Omental fat pad (tissue), 4 donors: ENCODE measurements around the gene MAPT. TPM values are rescaled to one million over a fixed set of nuclear protein-coding genes. Genes with fewer than 3 reads are reported as not detected.

Source experiments
- ATAC-seq: fragments of 150-250 bp; one replicate; pipeline ENCODE4 v1.9.1; 2016; ENCODE audit warnings: mild to moderate bottlenecking, moderate library complexity; ENCODE audit not compliant: low FRiP score
- DNase-seq: peaks from one replicate; pipeline ENCODE4 v3.0.0-alpha.2; 2019; ENCODE audit warnings: low spot score
- total RNA-seq, 4 donors: library from RNA; depleted of rRNA; stranded (reverse); fragments of >200 nt; gene quantifications; one replicate each; pipeline ENCODE4 v1.1.0, GENCODE V29; 2016
- TF ChIP-seq, protein P1 (sequence below), 3 donors: fragments of 450-650 bp; IDR thresholded peaks; one replicate each; pipeline ENCODE4 v1.5.1; 2016 to 2017; ENCODE audit warnings: antibody characterized with exemption in 3 of 3, mild to moderate bottlenecking in 3 of 3, moderate library complexity in 2 of 3

Gene MAPT
- total RNA-seq, 4 donors from 2014 or later = 4.3 to 18.2 (median 6.4) TPM

- DNase-seq (no peak), ATAC-seq (peak; percentile 82)
- TF ChIP-seq, protein P1, sequence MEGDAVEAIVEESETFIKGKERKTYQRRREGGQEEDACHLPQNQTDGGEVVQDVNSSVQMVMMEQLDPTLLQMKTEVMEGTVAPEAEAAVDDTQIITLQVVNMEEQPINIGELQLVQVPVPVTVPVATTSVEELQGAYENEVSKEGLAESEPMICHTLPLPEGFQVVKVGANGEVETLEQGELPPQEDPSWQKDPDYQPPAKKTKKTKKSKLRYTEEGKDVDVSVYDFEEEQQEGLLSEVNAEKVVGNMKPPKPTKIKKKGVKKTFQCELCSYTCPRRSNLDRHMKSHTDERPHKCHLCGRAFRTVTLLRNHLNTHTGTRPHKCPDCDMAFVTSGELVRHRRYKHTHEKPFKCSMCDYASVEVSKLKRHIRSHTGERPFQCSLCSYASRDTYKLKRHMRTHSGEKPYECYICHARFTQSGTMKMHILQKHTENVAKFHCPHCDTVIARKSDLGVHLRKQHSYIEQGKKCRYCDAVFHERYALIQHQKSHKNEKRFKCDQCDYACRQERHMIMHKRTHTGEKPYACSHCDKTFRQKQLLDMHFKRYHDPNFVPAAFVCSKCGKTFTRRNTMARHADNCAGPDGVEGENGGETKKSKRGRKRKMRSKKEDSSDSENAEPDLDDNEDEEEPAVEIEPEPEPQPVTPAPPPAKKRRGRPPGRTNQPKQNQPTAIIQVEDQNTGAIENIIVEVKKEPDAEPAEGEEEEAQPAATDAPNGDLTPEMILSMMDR (IDR thresholded peaks at IDR 0.05) = no peak
These were observed 29.3 kb downstream of the MAPT start for GRCh38 chr17:45923511-45924268.

GRCh38 chr17:45924332-45924820, 30.0 kb downstream of the MAPT start:
- TF ChIP-seq, protein P1 (IDR thresholded peaks at IDR 0.05) = no peak
- DNase-seq = no peak
- no peak for ATAC-seq

GRCh38 chr17:45925311-45925710, 31.0 kb downstream of the MAPT start:
- TF ChIP-seq, protein P1 (IDR thresholded peaks at IDR 0.05) = no peak
- DNase-seq = no peak
- ATAC-seq = no peak

- no peak for DNase-seq
- TF ChIP-seq, protein P1 (IDR thresholded peaks at IDR 0.05) = no peak
- ATAC-seq = no peak
These were observed 32.9 kb downstream of the MAPT start for GRCh38 chr17:45927247-45927646.

- DNase-seq (no peak), ATAC-seq (no peak)
- TF ChIP-seq, protein P1 (IDR thresholded peaks at IDR 0.05) = no peak
These were observed 35.0 kb downstream of the MAPT start for GRCh38 chr17:45929344-45929743.

- TF ChIP-seq, protein P1 (IDR thresholded peaks at IDR 0.05) = no peak
- ATAC-seq = no peak
- DNase-seq = no peak
These were observed 36.1 kb downstream of the MAPT start for GRCh38 chr17:45930420-45930951.

DNA sequence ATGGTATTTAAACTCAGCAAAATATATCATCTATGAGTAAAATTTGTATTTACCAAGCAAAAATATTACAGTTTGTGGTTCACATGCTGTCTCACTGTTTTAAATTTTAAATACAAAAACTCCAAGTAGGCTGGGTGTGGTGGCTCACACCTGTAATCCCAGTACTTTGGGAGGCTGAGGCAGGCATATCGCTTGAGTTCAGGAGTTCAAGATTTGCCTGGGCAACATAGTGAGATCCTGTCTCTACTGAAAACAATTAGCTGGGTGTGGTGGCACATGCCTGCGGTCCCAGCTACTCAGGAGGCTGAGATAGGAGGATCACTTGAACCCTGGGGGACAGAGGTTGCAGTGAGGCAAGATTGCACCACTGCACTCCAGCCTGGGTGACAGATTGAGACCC, 37.3 kb downstream of the MAPT start:
- ATAC-seq (no peak), DNase-seq (no peak)
- TF ChIP-seq, protein P1 (IDR thresholded peaks at IDR 0.05) = no peak
